Stomach (tissue), 4 donors: ENCODE measurements around the gene FBXO17.

Source experiments
- EP300 ChIP-seq: sonication (generic); formaldehyde crosslinking; IDR thresholded peaks from one replicate; pipeline ENCODE4 v1.6.1; 2017; ENCODE audit warnings: antibody characterized with exemption
- POLR2A ChIP-seq, 4 donors: fragments of 450-650 bp; IDR thresholded peaks; one replicate each; pipeline ENCODE4 v1.6.1; 2016; ENCODE audit warnings: antibody characterized with exemption in 4 of 4, control low read depth in 2 of 4, mild to moderate bottlenecking in 1 of 4, moderate library complexity in 1 of 4
- POLR2AphosphoS5 ChIP-seq, 3 donors: sonication (generic); formaldehyde crosslinking; IDR thresholded peaks; one replicate each; pipeline ENCODE4 v1.6.1; 2016; ENCODE audit warnings: antibody characterized with exemption in 3 of 3
- TF ChIP-seq, protein P1 (sequence below), 7 experiments: fragments of 450-650 bp in 4 of 7; fragments of 200-600 bp in 3 of 7; sonication (generic) in 3 of 7; IDR thresholded peaks; one replicate each; pipeline ENCODE4 v1.5.1; 2016 to 2019; ENCODE audit warnings: antibody characterized with exemption in 7 of 7, control low read depth in 2 of 7, mild to moderate bottlenecking in 1 of 7

DNA sequence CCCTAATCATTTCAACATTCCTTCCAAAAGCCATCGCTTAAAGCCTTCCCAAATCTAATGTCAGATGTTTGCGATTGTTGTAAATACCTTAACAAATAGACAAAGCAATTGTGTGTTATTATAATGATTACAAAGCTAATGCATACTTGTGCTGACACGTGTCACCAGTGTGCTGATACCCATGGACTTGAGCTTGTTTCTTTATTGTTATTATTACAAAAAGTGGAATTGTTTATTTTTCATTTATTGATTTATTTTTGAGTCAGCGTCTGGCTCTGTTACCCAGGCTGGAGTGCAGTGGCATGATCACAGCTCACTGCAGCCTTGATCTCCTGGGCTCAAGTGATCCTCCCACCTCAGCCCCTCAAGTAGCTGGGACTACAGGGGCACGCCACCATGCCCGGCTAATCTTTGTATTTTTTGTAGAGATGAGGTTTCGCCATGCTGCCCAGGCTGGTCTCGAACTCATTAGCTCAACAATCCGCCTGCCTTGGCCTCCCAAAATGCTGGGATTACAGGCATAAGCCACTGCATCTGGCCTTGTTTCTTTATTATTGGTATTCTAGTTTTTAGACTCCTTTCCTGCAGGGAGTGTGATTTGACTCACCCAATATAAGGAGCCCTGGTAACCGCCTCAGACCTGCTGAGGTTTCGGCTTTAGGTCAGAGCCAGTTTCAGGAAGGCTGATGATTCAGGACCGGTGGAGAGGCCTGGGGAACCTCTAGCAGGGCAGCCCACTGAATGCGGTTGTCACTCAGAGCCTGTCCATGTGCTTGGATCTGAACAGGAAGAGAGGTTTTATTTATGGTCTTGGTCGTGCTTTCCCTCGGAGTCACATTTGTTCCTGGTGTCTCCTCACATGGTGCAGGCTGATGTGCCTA lies 2.1 kb upstream of the FBXO17 start:
- TF ChIP-seq, protein P1, sequence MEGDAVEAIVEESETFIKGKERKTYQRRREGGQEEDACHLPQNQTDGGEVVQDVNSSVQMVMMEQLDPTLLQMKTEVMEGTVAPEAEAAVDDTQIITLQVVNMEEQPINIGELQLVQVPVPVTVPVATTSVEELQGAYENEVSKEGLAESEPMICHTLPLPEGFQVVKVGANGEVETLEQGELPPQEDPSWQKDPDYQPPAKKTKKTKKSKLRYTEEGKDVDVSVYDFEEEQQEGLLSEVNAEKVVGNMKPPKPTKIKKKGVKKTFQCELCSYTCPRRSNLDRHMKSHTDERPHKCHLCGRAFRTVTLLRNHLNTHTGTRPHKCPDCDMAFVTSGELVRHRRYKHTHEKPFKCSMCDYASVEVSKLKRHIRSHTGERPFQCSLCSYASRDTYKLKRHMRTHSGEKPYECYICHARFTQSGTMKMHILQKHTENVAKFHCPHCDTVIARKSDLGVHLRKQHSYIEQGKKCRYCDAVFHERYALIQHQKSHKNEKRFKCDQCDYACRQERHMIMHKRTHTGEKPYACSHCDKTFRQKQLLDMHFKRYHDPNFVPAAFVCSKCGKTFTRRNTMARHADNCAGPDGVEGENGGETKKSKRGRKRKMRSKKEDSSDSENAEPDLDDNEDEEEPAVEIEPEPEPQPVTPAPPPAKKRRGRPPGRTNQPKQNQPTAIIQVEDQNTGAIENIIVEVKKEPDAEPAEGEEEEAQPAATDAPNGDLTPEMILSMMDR (IDR thresholded peaks at IDR 0.05): no peak
- TF ChIP-seq EP300 (no peak), POLR2A (IDR thresholded peaks at IDR 0.05) (no peak), POLR2AphosphoS5 (IDR thresholded peaks at IDR 0.05) (no peak)
